Measurements from ENCODE around the gene RAP1B. TPM values are rescaled to one million over a fixed set of nuclear protein-coding genes. Genes with fewer than 3 reads are reported as not detected.

Gene RAP1B
- total and polyA plus RNA-seq, 2 donors (not counting 3 experiments of a cell fraction or from before 2014, with no cell fraction given): 147 to 174 TPM

GRCh38 chr12:68671179-68671578, 60.5 kb downstream of the RAP1B start:
- H4K20me1 ChIP-seq (replicated peaks; ENCODE audit: control insufficient read depth, extremely low read depth, insufficient read depth, low read length): no peaks in the 10 kb centered on the region
- no peak overlapping the region for H3K27ac ChIP-seq (ENCODE audit: insufficient read depth, low read depth, low read length)
- no peak overlapping the region for H3K9ac ChIP-seq (replicated peaks; ENCODE audit: extremely low read depth, insufficient read depth, low read length)
- no peaks in the 10 kb centered on the region for H3K27me3 ChIP-seq (ENCODE audit: control insufficient read depth in 2 of 2, insufficient read depth in 2 of 2, low read length in 2 of 2)
- ChIA-PET CTCF (interaction anchor here (1.0 kb wide), 1 partner anchor 10 kb away, joined by 5 read pairs; no protein-coding TSS in a partner anchor), POLR2A (no interaction called here)
- dilution Hi-C loops (cut with MboI; ENCODE audit: extremely low pct_ligation_motif_present, low sequenced_read_pairs): no loop called here
- TF ChIP-seq CTCF (IDR thresholded peaks at IDR 0.05; ENCODE audit: extremely low read depth in 1 of 2, insufficient read depth in 1 of 2, low read depth in 1 of 2, low read length in 2 of 2): no peak
- no peak for TF ChIP-seq JUN (IDR thresholded peaks at IDR 0.05; ENCODE audit: borderline replicate concordance, insufficient read depth, insufficient read length, low read depth)
- TF ChIP-seq GATA2 (IDR thresholded peaks at IDR 0.05; ENCODE audit: insufficient read depth, insufficient read length, low read depth, low read length): no peak
- TF ChIP-seq MYC (IDR thresholded peaks at IDR 0.05; ENCODE audit: low read depth, low read length): no peak
- TF ChIP-seq MAX (IDR thresholded peaks at IDR 0.05; ENCODE audit: insufficient read depth, insufficient read length): no peak
- TF ChIP-seq POLR2A (IDR thresholded peaks at IDR 0.05; ENCODE audit: low read depth, low read length): no peak
- TF ChIP-seq FOS (IDR thresholded peaks at IDR 0.05; ENCODE audit: borderline replicate concordance, insufficient read depth, low read length): no peak
- no peak for TF ChIP-seq POLR2AphosphoS5 (IDR thresholded peaks at IDR 0.05; ENCODE audit: insufficient read depth, low read depth, low read length)
- no peak for TF ChIP-seq EZH2 (IDR thresholded peaks at IDR 0.05; ENCODE audit: borderline replicate concordance, low read depth, low read length, severe bottlenecking)
- FAIRE-seq (no peak), DNase-seq (ENCODE audit: low read depth, low spot score) (no peak)
- H2AFZ ChIP-seq (ENCODE audit: low read depth, low read length): no peak overlapping the region
- peaks cover 3% of the 10 kb centered on the region for H3K4me1 ChIP-seq (ENCODE audit: control insufficient read depth, extremely low read depth, insufficient read depth, low read length)
- no peak overlapping the region for H3K4me3 ChIP-seq (replicated peaks in 1 of 3; ENCODE audit: insufficient read depth in 1 of 3, low read depth in 1 of 3, low read length in 3 of 3)
- intact Hi-C loops (cut with micrococcal nuclease): no loop called here
- H3K4me2 ChIP-seq (ENCODE audit: insufficient read depth, low read length): no peak overlapping the region
- no peaks in the 10 kb centered on the region for H3K9me3 ChIP-seq (replicated peaks; ENCODE audit: control insufficient read depth, insufficient read depth, low read length)
- H3K36me3 ChIP-seq (ENCODE audit: control insufficient read depth in 2 of 2, extremely low read depth in 1 of 2, insufficient read depth in 2 of 2, low read length in 2 of 2): no peaks in the 10 kb centered on the region
- no peaks in the 10 kb centered on the region for H3K79me2 ChIP-seq (ENCODE audit: control insufficient read depth, insufficient read depth, low read length)
- H3K9me1 ChIP-seq (replicated peaks; ENCODE audit: control insufficient read depth, extremely low read depth, insufficient read depth, low read length): no peaks in the 10 kb centered on the region
- BruUV-seq (replicated peaks): no TSS peak
